B cell (primary cell): ENCODE data around the gene CBX4. TPM values are rescaled to one million over a fixed set of nuclear protein-coding genes. Genes with fewer than 3 reads are reported as not detected.

Experiments used
- ATAC-seq: fragments of 200-7000 bp; cut with Tn5 transposase; one replicate; pipeline ENCODE4 v1.10.0; 2021; ENCODE audit warnings: low read depth, mild to moderate bottlenecking, moderate number of reproducible peaks, moderate library complexity
- CTCF ChIA-PET: fragments of 350-600 bp; sonication (Branson Sonifier 250); formaldehyde crosslinking; loops from one replicate; lab custom pipeline; 2021; ENCODE audit warnings: antibody characterized with exemption, inconsistent platforms; lab: Charles Lee
- POLR2A ChIA-PET: fragments of 350-600 bp; sonication (Branson Sonifier 250); formaldehyde crosslinking; loops from one replicate; lab custom pipeline; 2021; ENCODE audit warnings: antibody characterized with exemption; lab: Charles Lee
- DNase-seq: peaks from one replicate; pipeline ENCODE4 v3.0.0; 2013
- H2AFZ ChIP-seq: 2 replicates; pipeline ENCODE4 v1.6.1; 2012; ENCODE audit warnings: mild to moderate bottlenecking, low read depth, low read length; ENCODE audit not compliant: insufficient read depth, poor library complexity, severe bottlenecking
- H3K27ac ChIP-seq, 2 donors: 1 replicate in 1 of 2; 2 replicates in 1 of 2; pipeline ENCODE4 v1.5.1; 2012 to 2013; ENCODE audit warnings: low read length in 2 of 2, mild to moderate bottlenecking in 2 of 2, moderate library complexity in 1 of 2
- H3K27me3 ChIP-seq, 4 experiments: fragments of 200-600 bp in 1 of 4; sonication (generic) in 1 of 4; replicated peaks in 1 of 4; 1 replicate in 2 of 4; 2 replicates in 2 of 4; pipeline versions ENCODE4 v1.6.1 to v1.7.0; 2013 to 2016; ENCODE audit warnings: low read length in 3 of 4, mild to moderate bottlenecking in 2 of 4, mixed read lengths in 1 of 4, moderate library complexity in 1 of 4; ENCODE audit not compliant: insufficient read depth in 4 of 4, control insufficient read depth in 3 of 4; ENCODE audit errors: control extremely low read depth in 1 of 4
- H3K36me3 ChIP-seq, 2 experiments: replicated peaks in 1 of 2; 1 replicate in 1 of 2; 2 replicates in 1 of 2; pipeline versions ENCODE4 v1.6.1 to v1.7.1; 2013; ENCODE audit warnings: low read length in 1 of 2; ENCODE audit not compliant: insufficient read depth in 2 of 2, control insufficient read depth in 1 of 2; ENCODE audit errors: control extremely low read depth in 1 of 2, extremely low read depth in 1 of 2
- H3K4me1 ChIP-seq, 2 donors: fragments of 200-600 bp in 1 of 2; sonication (generic) in 1 of 2; 1 replicate in 1 of 2; 2 replicates in 1 of 2; pipeline versions ENCODE4 v1.5.1 to v1.6.1; 2013 to 2017; ENCODE audit warnings: low read length in 2 of 2; ENCODE audit not compliant: control insufficient read depth in 2 of 2, insufficient read depth in 2 of 2
- H3K4me2 ChIP-seq: replicated peaks from 2 replicates; pipeline ENCODE3; 2012; ENCODE audit warnings: mild to moderate bottlenecking, low read depth, low read length; ENCODE audit not compliant: poor library complexity, severe bottlenecking
- H3K4me3 ChIP-seq, 5 experiments: fragments of 200-600 bp in 1 of 5; sonication (generic) in 1 of 5; 1 replicate in 3 of 5; 2 replicates in 2 of 5; pipeline versions ENCODE4 v1.5.1 to v1.7.0; 2011 to 2016; ENCODE audit warnings: low read length in 4 of 5, mild to moderate bottlenecking in 4 of 5, low read depth in 2 of 5, control low read depth in 1 of 5, moderate library complexity in 1 of 5; ENCODE audit not compliant: insufficient read depth in 1 of 5; ENCODE audit errors: control extremely low read depth in 1 of 5, extremely low read depth in 1 of 5
- H3K79me2 ChIP-seq: fragments of 200-600 bp; sonication (generic); one replicate; pipeline ENCODE4 v1.6.0; 2016; ENCODE audit warnings: low read length; ENCODE audit not compliant: control insufficient read depth, insufficient read depth
- H3K9ac ChIP-seq: fragments of 200-600 bp; sonication (generic); 2 replicates; pipeline ENCODE4 v1.6.1; 2017; ENCODE audit warnings: mild to moderate bottlenecking, low read length, moderate library complexity
- H3K9me3 ChIP-seq, 3 donors: one replicate each; pipeline versions ENCODE4 v1.6.1 to v1.7.1; 2013; ENCODE audit warnings: low read length in 2 of 3; ENCODE audit not compliant: control insufficient read depth in 2 of 3, insufficient read depth in 1 of 3; ENCODE audit errors: control extremely low read depth in 1 of 3
- H4K20me1 ChIP-seq: 2 replicates; pipeline ENCODE4 v1.6.0; 2012; ENCODE audit warnings: mild to moderate bottlenecking, low read length; ENCODE audit not compliant: insufficient read depth, control insufficient read depth, poor library complexity, severe bottlenecking
- H3K27ac Mint-ChIP-seq: one replicate; pipeline ENCODE4 v1.8.0; 2021; ENCODE audit warnings: mixed read lengths
- H3K27me3 Mint-ChIP-seq: one replicate; pipeline ENCODE4 v1.8.0; 2021; ENCODE audit warnings: mixed read lengths
- H3K4me1 Mint-ChIP-seq: one replicate; pipeline ENCODE4 v1.8.0; 2021; ENCODE audit warnings: mixed read lengths
- H3K4me3 Mint-ChIP-seq: one replicate; pipeline ENCODE4 v1.8.0; 2021; ENCODE audit warnings: mixed read lengths
- H3K9me3 Mint-ChIP-seq: one replicate; pipeline ENCODE4 v1.8.0; 2022; ENCODE audit warnings: mixed read lengths; ENCODE audit not compliant: insufficient read depth
- CTCF ChIP-seq: fragments of 200-600 bp; IDR thresholded peaks from one replicate; pipeline ENCODE4 v1.8.0; 2022; ENCODE audit warnings: antibody characterized with exemption, mild to moderate bottlenecking
- EZH2 ChIP-seq: IDR thresholded peaks from 2 replicates; pipeline ENCODE4 v1.6.1; 2012; ENCODE audit warnings: borderline replicate concordance, low read depth, mild to moderate bottlenecking, moderate library complexity, low read length; ENCODE audit not compliant: insufficient read depth, poor library complexity, severe bottlenecking
- WGBS: methylation state at CpG from one replicate; pipeline ENCODE4 v1.1.5; 2013; ENCODE audit warnings: missing lambda C conversion rate; ENCODE audit not compliant: insufficient coverage; 5-methylcytosine and 5-hydroxymethylcytosine counted together
- intact Hi-C: fragments of 100-400 bp; cut with micrococcal nuclease; formaldehyde crosslinking; loops from one replicate; pipeline ENCODE4 v1.10.0; 2022
- polyA plus RNA-seq: library from polyadenylated mRNA; depleted of rRNA; stranded (reverse); fragments of >200 nt; gene quantifications from 2 replicates; pipeline ENCODE4 v1.2.3, GENCODE V29; 2012
- total RNA-seq, 2 donors: library from RNA; stranded (reverse); fragments of 120-200 nt in 1 of 2; gene quantifications; 1 replicate in 1 of 2; 2 replicates in 1 of 2; pipeline versions ENCODE4 v1.2.3 to v1.2.4, GENCODE V29; 2013 to 2022

Gene CBX4
- total and polyA plus RNA-seq, 2 donors (not counting 1 experiment from before 2014, with no cell fraction given) = 81.9 to 115 TPM

DNA sequence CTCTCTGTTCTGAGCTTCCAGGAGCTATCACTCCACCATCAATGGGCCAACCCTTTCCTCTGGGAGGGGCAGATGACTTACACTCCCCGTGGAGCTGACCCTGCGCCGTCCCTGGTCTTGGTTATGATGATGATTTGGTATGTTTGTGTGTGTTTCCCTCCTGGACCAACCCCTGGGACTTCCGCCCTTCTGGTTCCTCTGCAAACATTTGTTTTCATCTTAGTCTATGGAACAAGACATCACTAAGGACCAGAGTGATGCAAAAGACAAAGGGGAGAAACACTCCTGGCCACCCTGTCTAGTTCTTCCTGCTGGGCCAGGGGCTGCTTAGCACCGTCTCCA, 13.7 kb downstream of the CBX4 start:
- H3K9ac ChIP-seq = no peak overlapping the region
- no peak overlapping the region for H3K4me3 Mint-ChIP-seq
- H3K27me3 Mint-ChIP-seq = peaks cover 34% of the 10 kb centered on the region
- intact Hi-C loops = no loop called here
- peaks cover 2% of the 10 kb centered on the region for H4K20me1 ChIP-seq
- no peak overlapping the region for H2AFZ ChIP-seq
- no peaks in the 10 kb centered on the region for H3K9me3 Mint-ChIP-seq
- TF ChIP-seq CTCF = no peak
- TF ChIP-seq EZH2 = no peak
- no peak overlapping the region for H3K4me2 ChIP-seq
- H3K9me3 ChIP-seq = peaks cover 0 to 3% (median 0%) of the 10 kb centered on the region in 3 donors
- H3K27ac Mint-ChIP-seq = no peak overlapping the region
- H3K4me1 ChIP-seq = peaks cover 8 to 9% of the 10 kb centered on the region in 2 donors
- peaks cover 16% of the 10 kb centered on the region for H3K4me1 Mint-ChIP-seq
- WGBS = 100% methylated on average over 1 of the region's 5 CpGs
- CTCF ChIA-PET = interaction anchor here (0.8 to 1.6 kb wide), 5 partner anchors 10 to 19 kb away, joined by 3 to 4 read pairs (median 3); partner anchors contain the start of gene CBX4
- no peaks in the 10 kb centered on the region for H3K79me2 ChIP-seq
- POLR2A ChIA-PET = no interaction called here
- H3K27me3 ChIP-seq = peaks cover 0 to 16% (median 0%) of the 10 kb centered on the region in 4 experiments
- no peak overlapping the region for H3K4me3 ChIP-seq
- H3K27ac ChIP-seq = no peak overlapping the region
- no peak for DNase-seq
- no peak for ATAC-seq
- no peaks in the 10 kb centered on the region for H3K36me3 ChIP-seq

DNA sequence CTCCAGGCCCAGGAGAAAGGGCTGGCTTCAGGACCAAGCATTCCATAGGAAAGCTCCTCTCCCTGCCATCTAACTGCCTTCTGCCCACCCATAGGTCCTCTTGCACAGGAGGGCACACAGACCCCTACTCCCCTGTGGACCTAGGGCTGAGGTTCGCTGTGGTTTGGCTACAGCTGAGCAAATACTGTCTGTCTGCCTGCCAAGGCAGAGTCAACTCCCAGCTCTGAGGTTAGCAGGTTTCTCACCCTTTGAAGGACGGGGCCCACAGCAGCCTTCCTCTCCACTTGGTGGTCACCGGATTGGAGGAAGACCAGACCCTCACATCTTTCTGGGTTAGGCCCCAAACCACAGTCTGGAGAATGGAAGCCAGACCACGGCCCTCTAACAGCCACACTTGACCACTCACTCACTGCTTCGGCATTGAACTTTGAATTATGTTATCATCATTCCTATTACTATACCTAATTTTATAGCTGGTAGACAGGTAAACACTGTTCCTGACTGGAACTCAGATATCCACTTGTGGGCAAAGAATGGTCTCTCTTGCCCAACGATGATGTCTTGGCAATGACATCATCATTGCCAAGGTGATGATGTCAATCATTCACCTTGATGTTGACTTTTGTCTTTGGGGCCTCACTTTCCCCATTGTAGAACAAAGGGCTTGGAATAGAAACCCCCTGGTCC, 14.2 kb downstream of the CBX4 start:
- no peaks in the 10 kb centered on the region for H3K79me2 ChIP-seq
- ATAC-seq = no peak
- H3K27me3 Mint-ChIP-seq = peaks cover 38% of the 10 kb centered on the region
- H3K4me3 ChIP-seq = no peak overlapping the region
- WGBS = 97% methylated on average over 3 of the region's 6 CpGs
- peaks cover 0 to 3% (median 0%) of the 10 kb centered on the region in 3 donors for H3K9me3 ChIP-seq
- H3K27me3 ChIP-seq = peaks cover 0 to 16% (median 0%) of the 10 kb centered on the region in 4 experiments
- CTCF ChIA-PET = interaction anchor here (0.8 to 1.6 kb wide), 5 partner anchors 10 to 20 kb away, joined by 3 to 4 read pairs (median 3); partner anchors contain the start of gene CBX4
- POLR2A ChIA-PET = no interaction called here
- no peak overlapping the region for H2AFZ ChIP-seq
- TF ChIP-seq EZH2 = no peak
- TF ChIP-seq CTCF = no peak
- intact Hi-C loops = no loop called here
- no peaks in the 10 kb centered on the region for H4K20me1 ChIP-seq
- no peak overlapping the region for H3K27ac Mint-ChIP-seq
- peaks cover 16% of the 10 kb centered on the region for H3K4me1 Mint-ChIP-seq
- peaks cover 8 to 9% of the 10 kb centered on the region in 2 donors for H3K4me1 ChIP-seq
- H3K27ac ChIP-seq = no peak overlapping the region
- no peak overlapping the region for H3K4me2 ChIP-seq
- H3K36me3 ChIP-seq = no peaks in the 10 kb centered on the region
- no peak for DNase-seq
- H3K4me3 Mint-ChIP-seq = no peak overlapping the region
- no peaks in the 10 kb centered on the region for H3K9me3 Mint-ChIP-seq
- H3K9ac ChIP-seq = no peak overlapping the region
